Testis (tissue), 2 donors: ENCODE data around the gene CHMP6.

Source experiments
- POLR2A ChIP-seq: fragments of 450-650 bp; IDR thresholded peaks from one replicate; pipeline ENCODE4 v1.6.1; 2017; ENCODE audit warnings: antibody characterized with exemption, mild to moderate bottlenecking, moderate library complexity
- TF ChIP-seq, protein P1 (sequence below), 3 experiments: fragments of 450-650 bp in 2 of 3; fragments of 200-600 bp in 1 of 3; sonication (generic) in 1 of 3; IDR thresholded peaks; one replicate each; pipeline ENCODE4 v1.5.1; 2016 to 2019; ENCODE audit warnings: antibody characterized with exemption in 3 of 3, mild to moderate bottlenecking in 2 of 3, moderate library complexity in 1 of 3

- TF ChIP-seq, protein P1, sequence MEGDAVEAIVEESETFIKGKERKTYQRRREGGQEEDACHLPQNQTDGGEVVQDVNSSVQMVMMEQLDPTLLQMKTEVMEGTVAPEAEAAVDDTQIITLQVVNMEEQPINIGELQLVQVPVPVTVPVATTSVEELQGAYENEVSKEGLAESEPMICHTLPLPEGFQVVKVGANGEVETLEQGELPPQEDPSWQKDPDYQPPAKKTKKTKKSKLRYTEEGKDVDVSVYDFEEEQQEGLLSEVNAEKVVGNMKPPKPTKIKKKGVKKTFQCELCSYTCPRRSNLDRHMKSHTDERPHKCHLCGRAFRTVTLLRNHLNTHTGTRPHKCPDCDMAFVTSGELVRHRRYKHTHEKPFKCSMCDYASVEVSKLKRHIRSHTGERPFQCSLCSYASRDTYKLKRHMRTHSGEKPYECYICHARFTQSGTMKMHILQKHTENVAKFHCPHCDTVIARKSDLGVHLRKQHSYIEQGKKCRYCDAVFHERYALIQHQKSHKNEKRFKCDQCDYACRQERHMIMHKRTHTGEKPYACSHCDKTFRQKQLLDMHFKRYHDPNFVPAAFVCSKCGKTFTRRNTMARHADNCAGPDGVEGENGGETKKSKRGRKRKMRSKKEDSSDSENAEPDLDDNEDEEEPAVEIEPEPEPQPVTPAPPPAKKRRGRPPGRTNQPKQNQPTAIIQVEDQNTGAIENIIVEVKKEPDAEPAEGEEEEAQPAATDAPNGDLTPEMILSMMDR (IDR thresholded peaks at IDR 0.05): no peak
- no peak for TF ChIP-seq POLR2A
These were observed 53.3 kb downstream of the CHMP6 start for GRCh38 chr17:81044764-81045589.
